Esophagus (tissue), 2 donors: ENCODE measurements around the gene DUOX1. TPM values are rescaled to one million over a fixed set of nuclear protein-coding genes. Genes with fewer than 3 reads are reported as not detected.

Source experiments
- H3K27ac ChIP-seq, 2 donors: one replicate each; pipeline ENCODE4 v1.5.1; 2013; ENCODE audit warnings: low read depth in 2 of 2, mild to moderate bottlenecking in 2 of 2, inconsistent platforms in 1 of 2, low read length in 1 of 2, moderate library complexity in 1 of 2
- H3K27me3 ChIP-seq, 2 donors: one replicate each; pipeline ENCODE4 v1.6.1; 2013; ENCODE audit warnings: low read length in 2 of 2, control low read depth in 1 of 2, mild to moderate bottlenecking in 1 of 2; ENCODE audit not compliant: insufficient read depth in 2 of 2, control insufficient read depth in 1 of 2
- H3K36me3 ChIP-seq, 2 donors: one replicate each; pipeline ENCODE4 v1.6.1; 2013; ENCODE audit warnings: low read length in 1 of 2; ENCODE audit not compliant: control insufficient read depth in 2 of 2, insufficient read depth in 2 of 2
- H3K4me1 ChIP-seq, 2 donors: one replicate each; pipeline ENCODE4 v1.6.1; 2013; ENCODE audit warnings: low read length in 1 of 2; ENCODE audit not compliant: control insufficient read depth in 2 of 2, insufficient read depth in 2 of 2
- H3K4me3 ChIP-seq, 2 donors: one replicate each; pipeline ENCODE4 v1.5.1; 2013; ENCODE audit warnings: low read length in 2 of 2, mild to moderate bottlenecking in 2 of 2, low read depth in 1 of 2, moderate library complexity in 1 of 2
- H3K9me3 ChIP-seq, 2 donors: one replicate each; pipeline ENCODE4 v1.6.1; 2013; ENCODE audit warnings: mild to moderate bottlenecking in 2 of 2, low read depth in 1 of 2, low read length in 1 of 2, moderate library complexity in 1 of 2; ENCODE audit not compliant: control insufficient read depth in 2 of 2, insufficient read depth in 1 of 2
- WGBS, 2 donors: extraction: QIAGEN DNeasy Blood & Tissue Kit; methylation state at CpG; one replicate each; pipeline ENCODE4 v1.1.7; 2013; 5-methylcytosine and 5-hydroxymethylcytosine counted together
- polyA plus RNA-seq, 2 donors: library from polyadenylated mRNA; stranded (reverse); fragments of 200-250 nt; gene quantifications; one replicate each; pipeline ENCODE4 v1.2.3, GENCODE V29; 2013
- donor health status: healthy with polysubstance abuse.
- donor health status: Bipolar disorder and iron deficiency.

The DUOX1 gene
- polyA plus RNA-seq, 2 donors = 64.7 to 111 TPM

- H3K27ac ChIP-seq = no peak overlapping the region
- H3K36me3 ChIP-seq = peaks cover 7 to 56% of the 10 kb centered on the region in 2 donors
- no peaks in the 10 kb centered on the region for H3K27me3 ChIP-seq
- peaks cover 0 to 6% of the 10 kb centered on the region in 2 donors for H3K4me1 ChIP-seq
- no peak overlapping the region for H3K4me3 ChIP-seq
- 72 to 74% methylated on average over 12 of the region's 12 CpGs for WGBS, 2 donors
- H3K9me3 ChIP-seq = no peaks in the 10 kb centered on the region
These were observed 9.3 kb downstream of the DUOX1 start for GRCh38 chr15:45138814-45139765.

GRCh38 chr15:45139770-45140169, 10.0 kb downstream of the DUOX1 start:
- Histone ChIP-seq H3K4me1 (peaks cover 0 to 4% of the 10 kb centered on the region in 2 donors), H3K36me3 (peaks cover 7 to 57% of the 10 kb centered on the region in 2 donors), H3K27ac (no peak overlapping the region), H3K9me3 (no peaks in the 10 kb centered on the region), H3K4me3 (no peak overlapping the region), H3K27me3 (no peaks in the 10 kb centered on the region)
- 88 to 90% methylated on average over 6 of the region's 6 CpGs for WGBS, 2 donors

- 94 to 96% methylated on average over 10 of the region's 10 CpGs for WGBS, 2 donors
These were observed 10.9 kb downstream of the DUOX1 start for GRCh38 chr15:45140557-45141250.

GRCh38 chr15:45141386-45141785, 11.6 kb downstream of the DUOX1 start:
- no peak overlapping the region for H3K27ac ChIP-seq
- no peak overlapping the region for H3K4me3 ChIP-seq
- no peaks in the 10 kb centered on the region for H3K4me1 ChIP-seq
- WGBS, 2 donors = 84 to 85% methylated on average over 4 to 5 of the region's 5 CpGs
- H3K9me3 ChIP-seq = no peaks in the 10 kb centered on the region
- H3K27me3 ChIP-seq = no peaks in the 10 kb centered on the region
- H3K36me3 ChIP-seq = peaks cover 7 to 54% of the 10 kb centered on the region in 2 donors

More at GRCh38 chr15:45140557-45141250, 10.9 kb downstream of the DUOX1 start:
- Histone ChIP-seq H3K9me3 (no peaks in the 10 kb centered on the region), H3K27ac (no peak overlapping the region), H3K4me3 (no peak overlapping the region), H3K27me3 (no peaks in the 10 kb centered on the region), H3K36me3 (peaks cover 7 to 55% of the 10 kb centered on the region in 2 donors), H3K4me1 (no peaks in the 10 kb centered on the region)

- 89 to 93% methylated on average over 7 of the region's 7 CpGs for WGBS, 2 donors
- Histone ChIP-seq H3K27ac (no peak overlapping the region), H3K4me1 (peaks cover 0 to 9% of the 10 kb centered on the region in 2 donors), H3K4me3 (no peak overlapping the region), H3K9me3 (no peaks in the 10 kb centered on the region), H3K36me3 (peaks cover 7 to 58% of the 10 kb centered on the region in 2 donors), H3K27me3 (no peaks in the 10 kb centered on the region)
These were observed 13.3 kb downstream of the DUOX1 start for GRCh38 chr15:45143056-45143455.

GRCh38 chr15:45143946-45144345, 14.2 kb downstream of the DUOX1 start:
- Histone ChIP-seq H3K4me1 (peaks cover 0 to 15% of the 10 kb centered on the region in 2 donors), H3K27ac (no peak overlapping the region), H3K36me3 (peaks cover 7 to 55% of the 10 kb centered on the region in 2 donors), H3K27me3 (no peaks in the 10 kb centered on the region), H3K9me3 (no peaks in the 10 kb centered on the region), H3K4me3 (no peak overlapping the region)
- 85 to 90% methylated on average over 11 of the region's 11 CpGs for WGBS, 2 donors

GRCh38 chr15:45144775-45145174, 15.0 kb downstream of the DUOX1 start:
- no peaks in the 10 kb centered on the region for H3K27me3 ChIP-seq
- no peak overlapping the region for H3K4me3 ChIP-seq
- no peaks in the 10 kb centered on the region for H3K9me3 ChIP-seq
- peaks cover 7 to 50% of the 10 kb centered on the region in 2 donors for H3K36me3 ChIP-seq
- 81 to 87% methylated on average over 9 of the region's 9 CpGs for WGBS, 2 donors
- H3K27ac ChIP-seq = no peak overlapping the region
- H3K4me1 ChIP-seq = peaks cover 0 to 19% of the 10 kb centered on the region in 2 donors

- H3K36me3 ChIP-seq = peaks cover 3 to 51% of the 10 kb centered on the region in 2 donors
- no peaks in the 10 kb centered on the region for H3K9me3 ChIP-seq
- H3K4me1 ChIP-seq = peaks cover 0 to 19% of the 10 kb centered on the region in 2 donors
- H3K27me3 ChIP-seq = no peaks in the 10 kb centered on the region
- peak overlapping the region; percentile 68 to 86 for H3K27ac ChIP-seq
- 70 to 72% methylated on average over 4 of the region's 4 CpGs for WGBS, 2 donors
- no peak overlapping the region for H3K4me3 ChIP-seq
These were observed 16.6 kb downstream of the DUOX1 start for GRCh38 chr15:45146405-45146804.

GRCh38 chr15:45147606-45148005, 17.8 kb downstream of the DUOX1 start:
- H3K4me1 ChIP-seq = peaks cover 0 to 19% of the 10 kb centered on the region in 2 donors
- H3K9me3 ChIP-seq = no peaks in the 10 kb centered on the region
- H3K4me3 ChIP-seq = no peak overlapping the region
- peak overlapping the region; percentile 33 to 64 for H3K27ac ChIP-seq
- 94 to 95% methylated on average over 7 of the region's 7 CpGs for whole genome bisulfite sequencing, 2 donors
- peaks cover 10 to 54% of the 10 kb centered on the region in 2 donors for H3K36me3 ChIP-seq
- H3K27me3 ChIP-seq = no peaks in the 10 kb centered on the region
